GM23338 (cell line): ENCODE data around the gene MLLT1. TPM values are rescaled to one million over a fixed set of nuclear protein-coding genes. Genes with fewer than 3 reads are reported as not detected.

Experiments
- ATAC-seq: fragments of 200-7000 bp; cut with Tn5 transposase; 3 replicates; pipeline ENCODE4 v1.9.1; 2020
- DNase-seq: peaks from one replicate; pipeline ENCODE4 v3.0.0-alpha.2; 2015; ENCODE audit warnings: low spot score
- H2AFZ ChIP-seq: fragments of 200-600 bp; sonication (generic); 2 replicates; pipeline ENCODE4 v1.8.0; 2016; ENCODE audit warnings: antibody characterized with exemption, mild to moderate bottlenecking, moderate library complexity
- H3F3A ChIP-seq: fragments of 200-600 bp; sonication (generic); replicated peaks from 2 replicates; pipeline ENCODE4 v1.8.0; 2017; ENCODE audit warnings: antibody characterized with exemption, mixed run types, low read depth
- H3K27ac ChIP-seq: fragments of 200-600 bp; sonication (generic); 2 replicates; pipeline ENCODE4 v1.6.1; 2016; ENCODE audit warnings: low read depth
- H3K27me3 ChIP-seq: fragments of 200-600 bp; sonication (generic); 2 replicates; pipeline ENCODE4 v1.8.0; 2016; ENCODE audit warnings: mild to moderate bottlenecking, mixed run types, moderate library complexity; ENCODE audit not compliant: insufficient read depth
- H3K36me3 ChIP-seq: fragments of 200-600 bp; sonication (generic); 2 replicates; pipeline ENCODE4 v1.8.0; 2016; ENCODE audit warnings: mild to moderate bottlenecking; ENCODE audit not compliant: insufficient read depth
- H3K4me1 ChIP-seq: fragments of 200-600 bp; sonication (generic); 2 replicates; pipeline ENCODE4 v1.8.0; 2016; ENCODE audit warnings: mild to moderate bottlenecking, moderate library complexity; ENCODE audit not compliant: insufficient read depth
- H3K4me2 ChIP-seq: fragments of 200-600 bp; sonication (generic); 2 replicates; pipeline ENCODE4 v1.7.1; 2017; ENCODE audit warnings: mixed run types
- H3K4me3 ChIP-seq: fragments of 200-600 bp; sonication (generic); 2 replicates; pipeline ENCODE4 v1.6.1; 2016; ENCODE audit warnings: mixed run types
- H3K79me2 ChIP-seq: fragments of 200-600 bp; sonication (generic); replicated peaks from 2 replicates; pipeline ENCODE4 v1.8.0; 2017; ENCODE audit warnings: mild to moderate bottlenecking; ENCODE audit not compliant: insufficient read depth
- H3K9me2 ChIP-seq: fragments of 200-600 bp; sonication (generic); 2 replicates; pipeline ENCODE4 v1.8.0; 2017; ENCODE audit not compliant: insufficient read depth
- H4K20me1 ChIP-seq: fragments of 200-600 bp; sonication (generic); replicated peaks from 2 replicates; pipeline ENCODE4 v1.8.0; 2017; ENCODE audit warnings: mild to moderate bottlenecking; ENCODE audit not compliant: insufficient read depth
- H3K27ac Mint-ChIP-seq: 2 replicates; pipeline ENCODE4 v1.8.0; 2020; ENCODE audit warnings: inconsistent platforms, mild to moderate bottlenecking, moderate library complexity, mixed read lengths
- H3K27me3 Mint-ChIP-seq: 3 replicates; pipeline ENCODE4 v1.8.0; 2022; ENCODE audit warnings: low read depth, mild to moderate bottlenecking, moderate library complexity, mixed read lengths, inconsistent platforms; ENCODE audit not compliant: insufficient read depth, poor library complexity
- H3K36me3 Mint-ChIP-seq: 3 replicates; pipeline ENCODE4 v1.8.0; 2021; ENCODE audit warnings: low read depth, mild to moderate bottlenecking, inconsistent platforms, moderate library complexity, mixed read lengths
- H3K4me1 Mint-ChIP-seq: 3 replicates; pipeline ENCODE4 v1.8.0; 2020; ENCODE audit warnings: mild to moderate bottlenecking, inconsistent platforms, mixed read lengths
- H3K4me3 Mint-ChIP-seq: 3 replicates; pipeline ENCODE4 v1.8.0; 2021; ENCODE audit warnings: moderate library complexity, mild to moderate bottlenecking, inconsistent platforms, mixed read lengths
- H3K9me3 Mint-ChIP-seq: 3 replicates; pipeline ENCODE4 v1.8.0; 2020; ENCODE audit warnings: moderate library complexity, mild to moderate bottlenecking, inconsistent platforms, mixed read lengths
- CREB1 ChIP-seq: fragments of 250-450 bp; sonication (Bioruptor Pico); IDR thresholded peaks from 2 replicates; pipeline ENCODE4 v1.5.0; 2020; ENCODE audit warnings: low read depth, mild to moderate bottlenecking, moderate library complexity
- EZH2 ChIP-seq: fragments of 200-600 bp; sonication (generic); IDR thresholded peaks from one replicate; pipeline ENCODE4 v1.8.0; 2017; ENCODE audit warnings: antibody characterized with exemption, mild to moderate bottlenecking, low read depth; ENCODE audit not compliant: unreplicated experiment
- EZH2phosphoT487 ChIP-seq: fragments of 200-600 bp; sonication (generic); IDR thresholded peaks from one replicate; pipeline ENCODE4 v1.8.1; 2018; ENCODE audit warnings: antibody characterized with exemption; ENCODE audit not compliant: unreplicated experiment
- JUNB ChIP-seq: IDR thresholded peaks from one replicate; pipeline ENCODE4 v1.6.1; 2016; ENCODE audit warnings: antibody characterized with exemption; ENCODE audit not compliant: unreplicated experiment
- NANOG ChIP-seq: IDR thresholded peaks from 2 replicates; pipeline ENCODE4 v1.6.1; 2016; ENCODE audit warnings: antibody characterized with exemption, borderline replicate concordance
- POLR2AphosphoS5 ChIP-seq: IDR thresholded peaks from 2 replicates; pipeline ENCODE4 v1.6.1; 2016; ENCODE audit warnings: antibody characterized with exemption, low read depth
- STAT1 ChIP-seq: IDR thresholded peaks from one replicate; pipeline ENCODE4 v1.6.1; 2016; ENCODE audit warnings: antibody characterized with exemption; ENCODE audit not compliant: unreplicated experiment
- ZNF114 ChIP-seq: fragments of 250-450 bp; sonication (Bioruptor Pico); IDR thresholded peaks from 2 replicates; pipeline ENCODE4 v1.5.0; 2020; ENCODE audit warnings: mild to moderate bottlenecking, moderate library complexity
- polyA plus RNA-seq: library from polyadenylated mRNA; unstranded; fragments of >200 nt; fragmentation: Nextera tagmentation; extraction: Ambion mirVana; gene quantifications from 2 replicates; pipeline ENCODE4 v1.2.1, GENCODE V29; 2016
- total RNA-seq: library from RNA; depleted of rRNA; stranded (reverse); fragments of >200 nt; shearing (Covaris generic); gene quantifications from 2 replicates; pipeline ENCODE4 v1.2.3, GENCODE V29; 2014
- TF ChIP-seq, protein P1 (sequence below): fragments of 250-450 bp; sonication (Bioruptor Pico); IDR thresholded peaks from 2 replicates; pipeline ENCODE4 v1.5.0; 2020; ENCODE audit warnings: mild to moderate bottlenecking, moderate library complexity

The MLLT1 gene
- total and polyA plus RNA-seq, 2 experiments from 2014 or later, result 17.8 to 23.4 TPM

DNA sequence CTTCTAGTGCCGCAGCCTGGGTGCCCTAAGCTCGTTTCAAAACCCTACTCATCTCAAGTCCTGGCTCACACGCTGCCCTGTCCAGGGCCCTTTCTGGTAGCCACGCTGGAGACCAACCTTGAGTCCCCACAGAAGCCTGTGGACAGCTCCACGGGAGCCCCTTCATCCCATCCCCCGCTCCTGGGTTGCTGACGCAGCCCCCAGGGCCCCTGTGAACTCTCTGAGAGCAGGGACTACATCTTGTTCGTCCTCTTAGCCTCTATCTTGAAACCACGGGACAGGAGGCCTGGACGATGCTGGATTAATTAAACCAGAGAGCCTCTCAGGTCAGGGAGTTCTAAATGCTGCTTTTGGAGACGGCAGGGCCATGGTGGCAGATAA, 7.4 kb downstream of the MLLT1 start (continued):
- TF ChIP-seq, protein P1, sequence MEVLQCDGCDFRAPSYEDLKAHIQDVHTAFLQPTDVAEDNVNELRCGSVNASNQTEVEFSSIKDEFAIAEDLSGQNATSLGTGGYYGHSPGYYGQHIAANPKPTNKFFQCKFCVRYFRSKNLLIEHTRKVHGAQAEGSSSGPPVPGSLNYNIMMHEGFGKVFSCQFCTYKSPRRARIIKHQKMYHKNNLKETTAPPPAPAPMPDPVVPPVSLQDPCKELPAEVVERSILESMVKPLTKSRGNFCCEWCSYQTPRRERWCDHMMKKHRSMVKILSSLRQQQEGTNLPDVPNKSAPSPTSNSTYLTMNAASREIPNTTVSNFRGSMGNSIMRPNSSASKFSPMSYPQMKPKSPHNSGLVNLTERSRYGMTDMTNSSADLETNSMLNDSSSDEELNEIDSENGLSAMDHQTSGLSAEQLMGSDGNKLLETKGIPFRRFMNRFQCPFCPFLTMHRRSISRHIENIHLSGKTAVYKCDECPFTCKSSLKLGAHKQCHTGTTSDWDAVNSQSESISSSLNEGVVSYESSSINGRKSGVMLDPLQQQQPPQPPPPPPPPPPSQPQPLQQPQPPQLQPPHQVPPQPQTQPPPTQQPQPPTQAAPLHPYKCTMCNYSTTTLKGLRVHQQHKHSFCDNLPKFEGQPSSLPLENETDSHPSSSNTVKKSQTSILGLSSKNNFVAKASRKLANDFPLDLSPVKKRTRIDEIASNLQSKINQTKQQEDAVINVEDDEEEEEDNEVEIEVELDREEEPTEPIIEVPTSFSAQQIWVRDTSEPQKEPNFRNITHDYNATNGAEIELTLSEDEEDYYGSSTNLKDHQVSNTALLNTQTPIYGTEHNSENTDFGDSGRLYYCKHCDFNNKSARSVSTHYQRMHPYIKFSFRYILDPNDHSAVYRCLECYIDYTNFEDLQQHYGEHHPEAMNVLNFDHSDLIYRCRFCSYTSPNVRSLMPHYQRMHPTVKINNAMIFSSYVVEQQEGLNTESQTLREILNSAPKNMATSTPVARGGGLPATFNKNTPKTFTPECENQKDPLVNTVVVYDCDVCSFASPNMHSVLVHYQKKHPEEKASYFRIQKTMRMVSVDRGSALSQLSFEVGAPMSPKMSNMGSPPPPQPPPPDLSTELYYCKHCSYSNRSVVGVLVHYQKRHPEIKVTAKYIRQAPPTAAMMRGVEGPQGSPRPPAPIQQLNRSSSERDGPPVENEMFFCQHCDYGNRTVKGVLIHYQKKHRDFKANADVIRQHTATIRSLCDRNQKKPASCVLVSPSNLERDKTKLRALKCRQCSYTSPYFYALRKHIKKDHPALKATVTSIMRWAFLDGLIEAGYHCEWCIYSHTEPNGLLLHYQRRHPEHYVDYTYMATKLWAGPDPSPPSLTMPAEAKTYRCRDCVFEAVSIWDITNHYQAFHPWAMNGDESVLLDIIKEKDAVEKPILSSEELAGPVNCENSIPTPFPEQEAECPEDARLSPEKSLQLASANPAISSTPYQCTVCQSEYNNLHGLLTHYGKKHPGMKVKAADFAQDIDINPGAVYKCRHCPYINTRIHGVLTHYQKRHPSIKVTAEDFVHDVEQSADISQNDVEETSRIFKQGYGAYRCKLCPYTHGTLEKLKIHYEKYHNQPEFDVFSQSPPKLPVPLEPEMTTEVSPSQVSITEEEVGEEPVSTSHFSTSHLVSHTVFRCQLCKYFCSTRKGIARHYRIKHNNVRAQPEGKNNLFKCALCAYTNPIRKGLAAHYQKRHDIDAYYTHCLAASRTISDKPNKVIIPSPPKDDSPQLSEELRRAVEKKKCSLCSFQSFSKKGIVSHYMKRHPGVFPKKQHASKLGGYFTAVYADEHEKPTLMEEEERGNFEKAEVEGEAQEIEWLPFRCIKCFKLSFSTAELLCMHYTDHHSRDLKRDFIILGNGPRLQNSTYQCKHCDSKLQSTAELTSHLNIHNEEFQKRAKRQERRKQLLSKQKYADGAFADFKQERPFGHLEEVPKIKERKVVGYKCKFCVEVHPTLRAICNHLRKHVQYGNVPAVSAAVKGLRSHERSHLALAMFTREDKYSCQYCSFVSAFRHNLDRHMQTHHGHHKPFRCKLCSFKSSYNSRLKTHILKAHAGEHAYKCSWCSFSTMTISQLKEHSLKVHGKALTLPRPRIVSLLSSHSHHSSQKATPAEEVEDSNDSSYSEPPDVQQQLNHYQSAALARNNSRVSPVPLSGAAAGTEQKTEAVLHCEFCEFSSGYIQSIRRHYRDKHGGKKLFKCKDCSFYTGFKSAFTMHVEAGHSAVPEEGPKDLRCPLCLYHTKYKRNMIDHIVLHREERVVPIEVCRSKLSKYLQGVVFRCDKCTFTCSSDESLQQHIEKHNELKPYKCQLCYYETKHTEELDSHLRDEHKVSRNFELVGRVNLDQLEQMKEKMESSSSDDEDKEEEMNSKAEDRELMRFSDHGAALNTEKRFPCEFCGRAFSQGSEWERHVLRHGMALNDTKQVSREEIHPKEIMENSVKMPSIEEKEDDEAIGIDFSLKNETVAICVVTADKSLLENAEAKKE, result no peak
- TF ChIP-seq EZH2phosphoT487, result no peak

DNA sequence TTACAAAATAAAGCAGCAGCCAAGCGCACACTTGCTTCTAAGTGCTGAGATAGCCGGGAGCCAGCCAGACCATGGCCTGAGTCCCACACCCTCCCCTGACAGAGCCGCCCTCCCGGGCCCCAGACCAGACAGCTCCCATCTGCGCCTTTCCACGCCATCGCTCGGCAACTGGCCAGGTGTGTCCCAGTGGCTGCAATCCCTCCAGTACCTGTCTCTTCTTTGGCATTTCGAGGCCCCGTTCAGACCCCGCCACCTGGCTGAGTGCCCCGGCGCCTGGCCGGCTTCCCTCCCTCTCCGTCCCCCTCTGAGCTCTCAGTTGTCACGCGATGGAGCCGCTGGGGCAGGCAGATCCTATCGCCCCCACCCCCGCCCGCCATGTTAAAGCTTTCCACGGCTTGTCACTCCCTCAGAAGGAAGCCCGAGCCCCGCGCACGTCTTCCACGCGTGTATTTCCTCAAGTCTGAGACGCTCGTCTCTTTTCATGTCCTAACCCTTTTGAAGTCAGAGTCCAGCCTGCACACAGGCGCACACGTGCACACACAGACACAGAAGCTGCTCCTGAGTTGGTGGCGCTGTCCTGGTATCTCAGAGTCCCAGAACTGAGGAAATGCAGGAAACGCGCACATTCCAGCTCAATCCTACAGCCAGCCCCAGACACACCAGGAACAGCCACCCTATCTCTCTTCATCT, 7.9 kb downstream of the MLLT1 start:
- no peak overlapping the region for H2AFZ ChIP-seq
- H3K4me3 Mint-ChIP-seq, result peak overlapping the region; percentile 48
- no peaks in the 10 kb centered on the region for H3K9me3 Mint-ChIP-seq
- peaks cover 10% of the 10 kb centered on the region for H3K27me3 Mint-ChIP-seq
- no peaks in the 10 kb centered on the region for H3K9me2 ChIP-seq
- peak overlapping the region; percentile 93 for H3K27ac ChIP-seq
- H4K20me1 ChIP-seq, result peaks cover 48% of the 10 kb centered on the region
- peaks cover 9% of the 10 kb centered on the region; the same call in 1 of the 2 replicates for H3K36me3 ChIP-seq
- H3K27ac Mint-ChIP-seq, result peak overlapping the region; percentile 86
- no peaks in the 10 kb centered on the region for H3K27me3 ChIP-seq
- peaks cover 32% of the 10 kb centered on the region for H3K36me3 Mint-ChIP-seq
- H3F3A ChIP-seq, result 0 out of 2 replicates have a peak, but pooled peaks cover 3% of the 10 kb centered on the region
- H3K4me1 Mint-ChIP-seq, result peaks cover 63% of the 10 kb centered on the region
- H3K79me2 ChIP-seq, result peaks cover 94% of the 10 kb centered on the region
- peak overlapping the region; percentile 75 for H3K4me2 ChIP-seq
- H3K4me1 ChIP-seq, result peaks cover 51% of the 10 kb centered on the region
- peak; percentile 57 for ATAC-seq
- no peak for TF ChIP-seq ZNF114 (CRISPR knock-in tag)
- no peak for TF ChIP-seq CREB1
- no peak for TF ChIP-seq NANOG
- TF ChIP-seq POLR2AphosphoS5, result no peak
- no peak for TF ChIP-seq EZH2
- TF ChIP-seq EZH2phosphoT487, result no peak
- no peak for TF ChIP-seq STAT1
- TF ChIP-seq JUNB, result no peak
- peak; percentile 56 for DNase-seq
- peak overlapping the region; percentile 38 for H3K4me3 ChIP-seq
